Endometrial microvascular endothelial cells (primary cell): ENCODE data around the gene FOXN3. TPM values are rescaled to one million over a fixed set of nuclear protein-coding genes. Genes with fewer than 3 reads are reported as not detected.

ENCODE experiments used
- in situ Hi-C: cut with HindIII; loops from 2 replicates; pipeline ENCODE4 v1.10.0; 2017; ENCODE audit warnings: low sequenced_read_pairs, low pct_unique_long_range_greater_than_20kb; ENCODE audit errors: inconsistent ontology term
- total RNA-seq: library from RNA; depleted of rRNA; stranded (reverse); fragments of >200 nt; gene quantifications from one replicate; pipeline ENCODE4 v1.2.3, GENCODE V29; 2015; ENCODE audit errors: inconsistent ontology term

The FOXN3 gene
- total RNA-seq, 1 donor from 2014 or later: 49.3 TPM

DNA sequence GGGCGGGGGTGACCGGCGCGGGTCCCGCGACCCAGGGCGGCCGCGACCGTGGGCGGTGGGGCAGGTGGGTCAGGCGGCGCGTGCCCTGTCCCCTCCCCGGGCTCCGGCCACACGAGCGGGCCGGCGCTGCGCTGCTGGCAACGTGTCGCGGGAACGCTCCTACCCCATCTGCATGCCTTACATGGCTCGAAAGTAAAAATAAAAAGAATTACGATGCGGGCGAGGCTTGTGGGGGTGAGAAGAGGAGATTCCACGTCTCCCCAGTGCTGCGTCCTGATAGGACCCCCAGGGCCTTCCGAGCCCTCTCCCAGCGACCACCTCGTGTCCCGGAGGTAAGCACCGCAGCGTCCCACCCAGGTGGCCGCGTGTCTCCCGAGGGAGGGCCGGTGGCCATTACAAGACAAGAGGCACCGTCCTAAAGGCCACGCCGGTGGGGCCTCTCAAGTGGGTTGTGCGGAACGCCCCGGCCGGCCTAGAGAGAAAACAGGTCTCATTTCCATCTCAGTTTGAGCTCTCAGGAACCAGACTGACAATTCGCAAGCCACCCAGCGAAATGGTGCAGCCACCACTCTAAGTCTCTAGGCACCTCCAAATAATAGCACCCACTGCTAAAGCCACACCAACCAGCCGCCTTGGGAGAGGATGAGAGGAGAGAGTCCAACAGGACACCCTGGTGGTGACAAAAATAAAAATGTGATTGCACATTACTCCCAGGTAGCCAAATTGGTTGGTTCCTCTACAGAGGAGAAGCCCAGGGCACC, 612 bp upstream of the FOXN3 start:
- in situ Hi-C loops: no loop called here

DNA sequence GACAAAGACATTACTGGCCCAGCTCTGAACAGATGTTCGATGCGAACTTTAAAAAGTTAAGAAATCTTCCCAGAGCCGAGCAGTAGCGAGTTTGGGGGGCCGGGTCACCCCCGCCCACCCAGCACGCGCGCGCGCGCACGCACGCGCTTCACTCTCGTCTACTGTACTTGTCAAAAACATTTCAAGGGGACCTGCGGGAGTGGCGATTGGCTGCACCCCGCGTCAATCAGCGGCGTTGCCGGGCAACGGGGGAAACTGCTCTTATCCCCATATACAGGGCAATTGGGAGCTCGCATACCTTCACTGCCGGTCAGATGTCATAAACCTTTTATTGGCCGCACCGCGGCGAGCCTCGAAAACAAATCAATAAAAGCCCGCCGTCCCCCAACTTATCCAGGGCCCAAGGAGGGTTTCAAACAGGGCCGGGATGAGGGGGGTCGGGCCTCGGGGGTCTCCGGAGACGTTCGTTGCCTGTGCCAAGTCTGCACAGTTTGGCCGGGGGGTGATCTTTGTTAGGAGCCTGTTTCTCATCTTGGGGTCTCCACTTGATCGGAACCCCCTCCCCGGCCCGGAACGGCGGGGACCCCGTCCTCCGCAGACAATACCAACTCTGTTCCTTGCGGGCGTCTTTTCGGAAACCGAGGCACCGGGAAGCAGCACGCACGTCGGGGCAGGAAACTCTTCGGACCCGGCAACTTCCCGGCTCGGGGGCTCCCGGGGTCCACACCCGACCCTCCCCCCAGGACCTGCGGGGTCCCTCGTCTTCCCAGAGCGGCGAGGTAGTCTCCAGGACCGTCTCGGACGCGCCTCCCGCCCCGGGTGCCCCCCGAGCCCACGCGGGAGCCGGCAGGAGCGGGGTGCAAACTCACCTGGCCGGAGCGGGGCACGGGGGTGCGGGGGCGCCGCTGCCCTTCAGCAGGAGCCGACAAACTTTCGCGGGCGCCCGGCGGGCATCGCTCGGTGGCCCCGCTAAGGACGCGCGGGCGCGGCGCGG, 734 bp downstream of the FOXN3 start:
- in situ Hi-C loops: no loop called here

- in situ Hi-C loops: no loop called here
Measured at GRCh38 chr14:89415159-89415558, 1.9 kb downstream of the FOXN3 start.

DNA sequence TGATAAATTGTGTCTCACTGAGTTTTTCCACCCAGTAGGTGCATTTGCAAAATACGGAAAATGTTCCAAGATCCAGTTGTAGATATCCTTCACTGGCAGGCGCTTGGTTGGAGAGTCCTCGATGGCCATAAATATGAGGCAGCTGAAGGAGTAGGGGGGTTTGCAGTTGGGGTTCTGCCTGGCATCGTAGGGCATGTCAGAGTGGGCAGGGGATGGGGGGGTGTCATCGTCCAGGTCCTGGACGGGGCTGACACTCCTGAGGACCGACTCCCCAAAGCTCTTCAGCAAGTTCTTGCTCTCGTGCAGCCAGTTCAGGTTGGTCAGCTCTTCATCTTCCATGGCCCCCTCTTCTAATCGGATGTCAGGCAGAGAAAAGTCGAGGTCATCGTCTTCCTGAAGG, 5.1 kb downstream of the FOXN3 start:
- in situ Hi-C loops: no loop called here

DNA sequence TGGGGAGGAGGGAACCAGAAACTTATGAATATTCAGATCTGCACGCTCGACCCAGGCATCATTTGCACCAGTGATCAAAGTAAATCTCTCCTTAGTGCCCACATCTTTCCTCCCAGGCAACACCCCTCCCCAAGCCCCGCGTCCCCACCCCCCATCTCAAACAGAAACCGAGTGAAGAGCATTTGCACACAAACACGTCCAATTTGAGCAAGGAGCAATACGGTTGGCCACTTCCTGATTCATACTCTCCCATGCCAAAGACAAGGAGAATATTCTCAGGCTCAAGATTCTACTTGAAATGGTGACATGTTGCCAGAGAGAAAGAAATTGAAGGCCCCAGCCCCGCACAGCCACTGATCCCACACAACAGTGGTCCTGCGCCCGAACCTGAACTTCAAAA, 7.1 kb downstream of the FOXN3 start:
- in situ Hi-C loops: no loop called here

DNA sequence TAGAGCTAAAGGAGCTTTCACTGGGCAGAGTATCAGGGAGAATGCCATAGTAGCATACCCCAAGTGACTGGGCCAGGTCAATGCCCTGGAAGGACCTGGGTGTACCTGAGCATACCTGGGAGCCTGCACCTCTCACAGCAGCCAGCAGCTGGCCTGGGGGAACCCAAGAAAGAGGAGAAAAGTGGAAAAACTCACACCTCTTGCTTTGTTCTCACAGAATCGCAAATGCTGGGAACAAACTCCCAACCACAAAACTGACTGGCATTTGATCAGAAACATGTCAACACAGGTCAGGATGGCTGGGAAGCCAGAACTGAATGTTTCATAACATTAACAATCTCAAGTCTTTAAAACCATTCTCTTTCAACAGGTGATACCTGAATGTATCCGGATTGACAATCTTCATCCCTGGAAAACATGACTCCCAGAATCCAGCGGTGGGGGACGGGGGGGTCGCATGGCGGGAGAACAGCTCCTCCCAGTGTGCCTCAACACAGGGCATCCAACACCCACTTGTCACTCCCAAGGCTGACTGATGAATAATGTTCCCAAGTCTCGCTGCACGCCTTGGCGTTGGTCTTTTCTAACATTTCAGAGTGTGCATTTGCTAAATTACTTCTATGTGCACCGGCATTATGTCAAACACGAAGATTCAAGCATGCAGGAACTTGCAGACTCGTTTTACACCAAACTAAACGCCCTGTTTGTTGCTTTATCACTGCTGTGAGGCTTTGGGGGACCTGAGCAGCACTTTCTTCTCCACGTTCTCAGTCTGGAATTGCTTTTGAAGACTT, 7.9 kb downstream of the FOXN3 start:
- in situ Hi-C loops: no loop called here

DNA sequence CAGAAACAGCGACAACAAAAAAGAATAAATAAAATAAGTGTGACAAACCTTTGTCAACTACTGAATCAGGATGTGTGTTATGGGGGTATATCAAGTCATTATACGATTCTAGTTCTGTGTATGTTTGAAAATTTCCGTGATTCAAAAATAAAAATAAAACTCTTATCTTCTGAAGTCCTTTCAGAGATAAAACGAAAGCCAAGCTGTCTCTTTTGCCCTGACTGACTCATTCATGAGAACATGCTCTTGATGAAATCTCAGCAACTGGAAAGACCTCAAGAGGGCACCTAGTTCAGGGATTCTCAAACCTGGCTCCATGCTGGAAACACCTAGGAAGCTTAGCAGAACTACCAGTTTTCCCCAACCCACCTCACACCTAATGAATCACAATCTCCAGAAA, 9.2 kb downstream of the FOXN3 start:
- in situ Hi-C loops: no loop called here

DNA sequence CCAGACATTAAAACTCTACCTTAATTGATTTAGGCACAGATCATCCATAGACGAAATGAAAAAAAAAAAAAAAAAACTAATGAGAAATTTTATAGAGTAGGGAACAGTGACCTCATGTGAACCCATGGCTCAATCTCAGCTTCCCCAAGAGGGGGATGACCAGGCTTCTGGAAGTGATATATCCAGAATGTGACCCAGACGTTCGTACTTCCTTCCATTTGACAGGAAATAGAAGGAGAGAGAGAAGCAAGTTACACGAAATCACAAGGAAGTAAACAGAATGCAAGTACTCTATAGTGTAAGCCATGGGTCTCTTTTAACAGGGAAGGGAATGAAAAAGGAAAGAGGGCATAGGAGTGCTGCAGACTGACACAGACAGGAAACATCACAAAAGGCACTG, 10.1 kb downstream of the FOXN3 start:
- in situ Hi-C loops: no loop called here

- in situ Hi-C loops: no loop called here
Measured at GRCh38 chr14:89406361-89406760, 10.7 kb downstream of the FOXN3 start.

- in situ Hi-C loops: no loop called here
Measured at GRCh38 chr14:89405712-89406111, 11.3 kb downstream of the FOXN3 start.

- in situ Hi-C loops: no loop called here
Measured at GRCh38 chr14:89402363-89402762, 14.7 kb downstream of the FOXN3 start.

DNA sequence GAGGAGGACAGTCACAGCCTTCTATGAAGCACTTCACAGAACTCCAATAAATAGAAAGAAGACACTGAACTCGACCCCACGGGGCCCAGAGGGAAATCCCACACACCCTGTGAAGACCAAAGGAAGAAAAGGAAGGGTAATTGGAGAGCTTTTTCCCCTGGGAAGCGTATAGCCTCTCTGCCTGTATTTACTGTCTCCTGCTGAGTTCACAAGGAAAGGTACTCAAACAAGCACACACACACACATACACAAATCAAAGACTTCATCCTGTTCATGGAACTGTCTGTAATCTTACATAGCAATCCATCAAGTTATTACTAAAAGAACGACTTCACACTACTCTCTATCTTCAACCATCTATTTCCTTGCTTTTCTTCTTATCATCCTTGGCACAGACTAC, 15.3 kb downstream of the FOXN3 start:
- in situ Hi-C loops: no loop called here

DNA sequence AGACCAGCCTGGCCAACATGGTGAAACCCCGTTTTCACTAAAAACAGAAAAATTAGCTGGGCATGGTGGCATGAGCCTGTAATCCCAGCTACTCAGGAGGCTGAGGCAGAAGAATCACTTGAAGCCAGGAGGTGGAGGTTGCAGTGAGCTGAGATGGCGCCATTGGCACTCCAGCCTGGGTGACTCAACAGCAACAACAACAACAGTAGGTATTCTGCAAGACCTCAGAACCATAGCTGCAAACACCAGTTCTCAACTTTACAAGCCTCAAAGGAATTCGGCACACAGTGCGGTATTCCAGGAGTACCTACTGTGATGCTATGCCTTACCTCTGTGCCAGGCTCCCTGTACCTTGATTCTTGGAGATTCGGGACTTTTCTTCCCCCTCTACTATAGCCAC, 15.8 kb downstream of the FOXN3 start:
- in situ Hi-C loops: no loop called here

- in situ Hi-C loops: no loop called here
Measured at GRCh38 chr14:89400529-89400928, 16.5 kb downstream of the FOXN3 start.

GRCh38 chr14:89399594-89400068, 17.4 kb downstream of the FOXN3 start:
- in situ Hi-C loops: no loop called here

GRCh38 chr14:89399157-89399556, 17.9 kb downstream of the FOXN3 start:
- in situ Hi-C loops: no loop called here

- in situ Hi-C loops: no loop called here
Measured at GRCh38 chr14:89397569-89398230, 19.3 kb downstream of the FOXN3 start.

GRCh38 chr14:89394972-89395371, 22.1 kb downstream of the FOXN3 start:
- in situ Hi-C loops: no loop called here
